ENCODE results near the gene KRT84. TPM values are rescaled to one million over a fixed set of nuclear protein-coding genes. Genes with fewer than 3 reads are reported as not detected.

The KRT84 gene
- polyA plus RNA-seq, 1 experiment: not detected

DNA sequence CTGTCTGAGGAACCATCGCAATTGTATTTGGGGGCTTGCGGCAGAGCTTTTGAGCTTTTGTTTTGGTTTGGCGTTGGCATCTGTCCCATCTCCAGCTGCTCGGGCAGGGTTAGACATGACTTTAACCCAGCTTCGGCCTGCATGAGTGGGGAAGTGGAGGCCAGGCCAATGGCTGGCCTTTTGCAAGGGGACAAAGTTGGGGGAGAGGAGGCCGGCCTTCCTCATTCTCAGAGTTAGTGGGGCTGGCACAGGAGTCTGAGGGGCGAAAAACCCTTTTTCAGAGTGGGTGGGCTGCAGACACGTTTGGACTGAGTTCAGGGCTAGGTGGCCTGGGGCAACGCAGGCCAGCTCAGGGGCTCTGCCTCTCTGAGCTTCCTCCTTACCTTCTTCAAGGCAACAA is 15.5 kb upstream of the KRT84 start:
- POLR2A ChIA-PET: no interaction called here
- CTCF ChIA-PET: interaction anchor here (2.8 kb wide), 1 partner anchor 28 kb away, joined by 9 read pairs; no protein-coding TSS in a partner anchor

DNA sequence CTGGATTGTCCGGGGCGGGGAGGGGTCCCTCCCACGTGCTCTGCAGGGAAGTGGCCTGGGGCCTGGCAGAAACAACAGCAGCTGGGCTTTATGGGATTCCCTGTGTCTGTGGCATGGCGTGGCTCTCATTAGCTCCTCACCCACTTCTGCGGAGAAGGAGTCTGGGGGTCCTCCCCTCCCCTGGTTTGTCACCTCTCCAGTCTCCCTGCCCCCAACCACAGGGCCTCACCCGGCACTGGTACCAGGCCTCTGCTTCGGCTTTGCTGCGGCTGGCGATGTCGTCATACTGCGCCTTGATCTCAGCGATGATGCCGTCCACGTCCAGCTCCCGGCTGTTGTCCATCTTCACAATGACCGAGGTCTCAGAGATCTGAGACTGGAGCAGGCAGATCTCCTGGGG is 14.3 kb upstream of the KRT84 start:
- POLR2A ChIA-PET: no interaction called here
- Histone ChIP-seq H3K4me3 (ENCODE audit: low read depth, low read length) (no peak overlapping the region), H3K27ac (ENCODE audit: low read depth, low read length) (no peak overlapping the region), H3K27me3 (ENCODE audit: control insufficient read depth, insufficient read depth, low read length) (peaks cover 22% of the 10 kb centered on the region), H3K9me3 (ENCODE audit: control insufficient read depth, insufficient read depth, low read length) (no peaks in the 10 kb centered on the region)
- TF ChIP-seq, protein P1, sequence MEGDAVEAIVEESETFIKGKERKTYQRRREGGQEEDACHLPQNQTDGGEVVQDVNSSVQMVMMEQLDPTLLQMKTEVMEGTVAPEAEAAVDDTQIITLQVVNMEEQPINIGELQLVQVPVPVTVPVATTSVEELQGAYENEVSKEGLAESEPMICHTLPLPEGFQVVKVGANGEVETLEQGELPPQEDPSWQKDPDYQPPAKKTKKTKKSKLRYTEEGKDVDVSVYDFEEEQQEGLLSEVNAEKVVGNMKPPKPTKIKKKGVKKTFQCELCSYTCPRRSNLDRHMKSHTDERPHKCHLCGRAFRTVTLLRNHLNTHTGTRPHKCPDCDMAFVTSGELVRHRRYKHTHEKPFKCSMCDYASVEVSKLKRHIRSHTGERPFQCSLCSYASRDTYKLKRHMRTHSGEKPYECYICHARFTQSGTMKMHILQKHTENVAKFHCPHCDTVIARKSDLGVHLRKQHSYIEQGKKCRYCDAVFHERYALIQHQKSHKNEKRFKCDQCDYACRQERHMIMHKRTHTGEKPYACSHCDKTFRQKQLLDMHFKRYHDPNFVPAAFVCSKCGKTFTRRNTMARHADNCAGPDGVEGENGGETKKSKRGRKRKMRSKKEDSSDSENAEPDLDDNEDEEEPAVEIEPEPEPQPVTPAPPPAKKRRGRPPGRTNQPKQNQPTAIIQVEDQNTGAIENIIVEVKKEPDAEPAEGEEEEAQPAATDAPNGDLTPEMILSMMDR (IDR thresholded peaks at IDR 0.05; ENCODE audit: low read depth, low read length): no peak
- CTCF ChIA-PET: no interaction called here
- no peak for DNase-seq (ENCODE audit: low read depth, low spot score)

More for the DNA sequence above, 15.5 kb upstream of the KRT84 start:
- no peak for DNase-seq (ENCODE audit: low read depth, low spot score)
- no peaks in the 10 kb centered on the region for H3K9me3 ChIP-seq (ENCODE audit: control insufficient read depth, insufficient read depth, low read length)
- no peak overlapping the region for H3K4me3 ChIP-seq (ENCODE audit: low read depth, low read length)
- peaks cover 20% of the 10 kb centered on the region for H3K27me3 ChIP-seq (ENCODE audit: control insufficient read depth, insufficient read depth, low read length)
- H3K27ac ChIP-seq (ENCODE audit: low read depth, low read length): no peak overlapping the region
- TF ChIP-seq, protein P1 (IDR thresholded peaks at IDR 0.05; ENCODE audit: low read depth, low read length): no peak

DNA sequence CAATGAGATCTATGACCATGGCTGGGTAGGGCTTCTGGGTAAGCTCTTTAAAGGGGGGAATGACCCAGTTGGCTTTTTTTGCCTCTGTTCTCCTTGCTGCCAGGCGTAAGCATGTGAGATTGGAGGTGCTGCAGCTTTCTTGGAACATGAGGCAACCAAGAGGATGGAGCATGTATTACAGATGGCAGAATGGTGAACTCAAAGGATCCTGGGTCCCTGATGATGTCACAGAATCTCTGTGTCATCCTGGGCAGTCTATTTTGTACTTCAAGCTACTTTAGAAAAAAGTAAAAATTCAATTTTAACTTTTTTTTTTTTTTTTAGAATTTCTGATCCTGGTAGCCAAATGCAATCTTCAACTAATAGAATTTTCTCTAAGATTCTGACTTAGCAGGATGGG is 12.7 kb upstream of the KRT84 start:
- no peak overlapping the region for H3K4me3 ChIP-seq (ENCODE audit: low read depth, low read length)
- ChIA-PET CTCF (interaction anchor here (0.6 to 1.3 kb wide), 2 partner anchors 26 to 481 kb away, joined by 5 read pairs; no protein-coding TSS in a partner anchor), POLR2A (no interaction called here)
- H3K27me3 ChIP-seq (ENCODE audit: control insufficient read depth, insufficient read depth, low read length): peaks cover 28% of the 10 kb centered on the region
- TF ChIP-seq, protein P1 (IDR thresholded peaks at IDR 0.05; ENCODE audit: low read depth, low read length): no peak
- no peaks in the 10 kb centered on the region for H3K9me3 ChIP-seq (ENCODE audit: control insufficient read depth, insufficient read depth, low read length)
- DNase-seq (ENCODE audit: low read depth, low spot score): no peak
- no peak overlapping the region for H3K27ac ChIP-seq (ENCODE audit: low read depth, low read length)

DNA sequence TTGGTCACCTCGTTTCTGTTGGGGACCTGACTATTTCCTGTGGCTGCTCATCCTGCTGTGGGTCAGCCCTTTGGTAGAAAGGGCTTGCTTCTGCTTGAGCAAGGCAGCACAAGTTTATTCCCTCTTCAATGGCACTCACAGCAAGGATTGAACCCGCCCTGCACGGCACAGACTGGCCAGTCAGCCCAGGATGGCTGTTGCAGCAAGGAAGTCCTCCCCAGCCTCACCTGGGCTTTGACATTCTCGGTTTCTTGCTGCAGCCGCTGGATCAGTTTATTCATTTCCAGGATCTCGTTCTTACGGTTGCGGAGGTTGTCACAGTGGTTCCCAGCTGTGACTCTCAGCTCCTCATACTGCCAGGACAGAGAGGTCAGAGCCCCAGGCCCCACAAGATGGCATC is 11.2 kb upstream of the KRT84 start:
- no peak for DNase-seq (ENCODE audit: low read depth, low spot score)
- POLR2A ChIA-PET: no interaction called here
- CTCF ChIA-PET: interaction anchor here (1.1 to 1.7 kb wide), 2 partner anchors 25 to 240 kb away, joined by 3 to 7 read pairs; no protein-coding TSS in a partner anchor
- TF ChIP-seq, protein P1 (IDR thresholded peaks at IDR 0.05; ENCODE audit: low read depth, low read length): no peak
- peaks cover 31% of the 10 kb centered on the region for H3K27me3 ChIP-seq (ENCODE audit: control insufficient read depth, insufficient read depth, low read length)
- H3K4me3 ChIP-seq (ENCODE audit: low read depth, low read length): no peak overlapping the region
- no peaks in the 10 kb centered on the region for H3K9me3 ChIP-seq (ENCODE audit: control insufficient read depth, insufficient read depth, low read length)
- no peak overlapping the region for H3K27ac ChIP-seq (ENCODE audit: low read depth, low read length)

DNA sequence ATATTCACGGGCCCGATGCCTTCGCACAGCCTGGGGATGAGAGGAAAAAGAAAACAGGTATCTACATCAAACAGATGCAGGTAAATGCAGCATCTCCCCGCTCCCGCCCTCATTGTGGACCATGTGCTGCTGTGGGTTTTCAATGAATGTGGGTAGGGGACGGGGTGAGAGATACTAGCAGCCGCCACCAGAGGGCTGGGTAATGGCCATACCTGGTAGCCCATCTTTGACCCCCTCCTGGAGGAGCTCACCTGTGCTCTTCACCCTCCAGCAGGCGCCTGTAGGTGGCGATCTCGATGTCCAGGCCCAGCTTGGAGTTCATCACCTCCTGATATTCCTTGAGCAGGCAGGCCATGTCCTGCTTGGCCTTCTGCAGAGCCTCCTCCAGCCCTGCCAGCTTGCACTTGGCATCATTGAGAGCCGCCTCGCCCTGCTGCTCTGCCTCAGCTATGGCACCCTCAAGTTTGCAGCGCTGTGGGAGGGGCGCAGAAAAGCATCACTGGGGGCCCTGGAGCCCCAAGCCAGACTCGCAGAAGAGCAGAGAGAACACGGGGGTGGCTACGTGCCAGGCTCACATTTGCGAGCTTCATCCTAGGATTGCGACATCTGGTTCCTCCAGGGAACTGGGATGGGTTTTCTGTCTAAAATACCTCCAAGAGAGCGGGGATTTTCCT is 10.4 kb upstream of the KRT84 start:
- Histone ChIP-seq H3K27ac (ENCODE audit: low read depth, low read length) (no peak overlapping the region), H3K9me3 (ENCODE audit: control insufficient read depth, insufficient read depth, low read length) (no peaks in the 10 kb centered on the region), H3K4me3 (ENCODE audit: low read depth, low read length) (no peak overlapping the region), H3K27me3 (ENCODE audit: control insufficient read depth, insufficient read depth, low read length) (peaks cover 29% of the 10 kb centered on the region)
- TF ChIP-seq, protein P1 (IDR thresholded peaks at IDR 0.05; ENCODE audit: low read depth, low read length): peak; percentile 18; the same call in 1 of the 2 replicates
- ChIA-PET POLR2A (no interaction called here), CTCF (interaction anchor here (1.1 to 1.7 kb wide), 2 partner anchors 24 to 239 kb away, joined by 3 to 7 read pairs; no protein-coding TSS in a partner anchor)
- no peak for DNase-seq (ENCODE audit: low read depth, low spot score)

All from AG04450 (cell line).